GM19351 (cell line): ENCODE results near the gene EMID1.
"Not testable (repeated sequence)": the region's sequence is repeated elsewhere in the genome, so short reads cannot be mapped to it uniquely, and the experiment has no call there.

Experiments used
- ATAC-seq: cut with Tn5 transposase; IDR thresholded peaks from one replicate; pipeline ENCODE4 v1.9.1; 2021; ENCODE audit warnings: mild to moderate bottlenecking, moderate library complexity; ENCODE audit not compliant: unreplicated experiment

Gene EMID1

DNA sequence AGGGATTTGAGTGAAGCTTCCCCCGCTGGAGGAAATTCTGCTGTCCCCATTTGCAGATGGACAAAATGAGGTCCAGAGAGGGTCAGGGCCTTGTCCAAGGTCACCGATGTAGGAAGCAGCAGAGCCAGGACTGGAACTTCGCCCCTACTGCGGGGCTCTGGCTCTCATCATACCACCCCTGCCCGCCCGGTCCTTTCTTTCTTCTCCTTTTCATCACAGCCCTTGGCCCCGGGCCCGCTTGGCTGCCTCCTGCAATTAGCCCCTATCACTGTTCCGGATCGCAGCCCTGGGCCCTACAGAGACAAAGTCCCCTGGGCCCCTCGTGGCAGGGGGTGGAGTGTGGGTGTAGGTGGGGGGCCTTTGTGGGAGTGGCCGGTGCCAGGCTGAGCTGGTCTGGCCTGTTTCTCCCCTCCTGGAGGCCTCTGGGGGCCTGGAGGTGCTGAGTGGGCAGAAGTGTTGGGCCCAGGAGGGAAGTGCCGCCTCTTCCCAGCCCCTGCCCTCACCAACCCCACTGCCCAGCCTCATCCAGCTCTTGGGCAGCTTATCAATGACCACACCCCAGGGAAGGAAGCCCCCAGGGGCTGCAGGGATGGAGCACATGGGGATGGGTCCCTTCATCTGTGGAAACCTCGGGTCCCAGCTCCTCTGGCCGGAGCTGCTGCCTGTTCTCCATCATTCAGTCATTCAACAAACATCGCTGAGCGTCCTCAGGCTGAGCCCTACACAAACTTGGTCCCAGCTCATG, 3.4 kb downstream of the EMID1 start:
- ATAC-seq, result no peak

DNA sequence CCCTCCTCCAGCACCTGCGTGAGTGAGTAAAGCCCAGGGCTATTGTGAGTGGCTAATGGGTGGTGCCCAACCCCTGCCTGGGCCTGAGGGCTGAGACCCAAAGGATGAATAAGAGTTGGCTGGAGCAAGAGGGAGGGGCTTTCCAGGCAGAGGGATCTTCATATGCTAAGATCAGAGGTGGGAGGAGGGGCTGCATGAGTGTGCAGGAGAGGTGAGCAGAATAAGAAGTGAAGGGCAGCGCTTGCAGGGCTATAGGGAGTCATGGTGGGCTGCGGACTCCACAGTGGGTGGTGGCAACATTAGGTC, 3.9 kb downstream of the EMID1 start:
- ATAC-seq, result no peak

DNA sequence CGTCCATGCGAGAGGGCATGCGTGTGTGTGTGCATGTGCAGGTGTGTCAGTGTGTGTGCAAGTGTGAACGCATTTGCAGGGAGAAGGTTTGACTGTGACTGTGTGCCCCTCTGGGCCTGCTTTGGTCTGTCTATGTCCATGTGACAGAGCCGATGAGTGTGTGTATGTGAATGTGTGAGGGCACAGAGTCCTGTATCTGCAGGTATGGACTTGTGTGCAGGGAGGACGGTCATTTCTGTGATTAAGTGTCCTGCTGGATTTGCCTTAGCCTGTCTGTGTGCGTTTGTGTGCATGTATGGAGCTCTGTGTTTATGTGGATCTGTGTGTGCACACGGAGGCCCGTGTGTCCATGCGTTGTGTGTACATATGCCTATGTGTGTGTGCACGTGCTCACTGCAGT, 5.4 kb downstream of the EMID1 start:
- no peak for ATAC-seq

DNA sequence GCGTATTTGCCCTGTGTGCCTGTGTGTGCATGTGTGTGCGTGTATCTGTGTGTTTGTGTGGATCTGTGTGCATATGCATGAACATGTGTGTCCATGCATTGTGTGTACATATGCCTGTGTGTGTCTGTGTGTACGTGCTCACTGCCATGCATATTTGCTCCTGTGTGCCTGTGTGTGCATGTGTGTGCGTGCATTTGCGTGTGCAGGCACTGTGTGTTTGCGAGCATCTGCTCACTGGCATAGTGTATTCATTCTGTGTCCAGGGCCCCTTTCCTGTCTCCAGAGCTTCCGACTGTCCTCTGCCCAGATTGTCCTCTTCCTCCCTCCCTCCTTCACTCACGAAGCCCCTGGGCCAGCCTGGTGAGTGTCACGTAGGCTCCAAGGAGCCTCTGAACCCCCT, 5.8 kb downstream of the EMID1 start:
- ATAC-seq, result no peak

DNA sequence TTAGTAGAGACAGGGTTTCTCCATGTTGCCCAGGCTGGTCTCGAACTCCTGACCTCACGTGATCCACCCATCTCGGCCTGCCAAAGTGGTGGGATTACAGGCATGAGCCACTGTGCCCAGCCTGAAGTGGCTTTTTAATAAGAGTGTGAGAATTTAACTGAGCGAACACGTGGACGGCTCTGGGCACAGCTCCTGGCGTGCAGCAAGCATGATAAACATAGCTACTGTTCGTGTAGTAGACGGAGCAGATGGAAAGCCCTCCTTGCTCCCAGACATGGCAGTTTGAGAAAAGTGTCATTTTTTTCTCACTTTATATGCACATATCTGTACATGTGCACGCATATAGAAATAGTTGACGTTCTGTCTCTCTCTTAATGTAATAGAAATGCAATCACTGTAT, 7.0 kb downstream of the EMID1 start:
- ATAC-seq, result no peak

DNA sequence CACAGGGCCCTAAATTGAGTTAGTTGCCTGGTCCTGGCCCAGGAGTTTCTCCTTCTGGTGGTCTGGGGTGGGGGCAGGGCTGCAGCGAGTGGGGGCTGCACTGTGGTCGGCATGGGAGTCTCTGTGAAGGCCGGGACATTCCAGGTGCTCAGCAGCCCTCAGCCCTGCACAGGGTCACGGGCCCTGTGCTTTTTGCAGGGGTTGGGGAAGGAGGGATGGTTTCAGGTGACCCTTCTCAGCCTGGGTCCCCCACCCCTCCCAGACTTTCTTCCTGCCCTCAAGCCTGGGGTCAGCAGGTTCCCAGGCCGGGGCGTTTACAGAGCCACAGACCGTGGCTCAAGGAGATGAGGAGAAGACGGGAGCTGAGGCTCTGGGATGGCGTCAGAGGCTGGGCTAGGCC, 7.8 kb downstream of the EMID1 start:
- no peak for ATAC-seq

DNA sequence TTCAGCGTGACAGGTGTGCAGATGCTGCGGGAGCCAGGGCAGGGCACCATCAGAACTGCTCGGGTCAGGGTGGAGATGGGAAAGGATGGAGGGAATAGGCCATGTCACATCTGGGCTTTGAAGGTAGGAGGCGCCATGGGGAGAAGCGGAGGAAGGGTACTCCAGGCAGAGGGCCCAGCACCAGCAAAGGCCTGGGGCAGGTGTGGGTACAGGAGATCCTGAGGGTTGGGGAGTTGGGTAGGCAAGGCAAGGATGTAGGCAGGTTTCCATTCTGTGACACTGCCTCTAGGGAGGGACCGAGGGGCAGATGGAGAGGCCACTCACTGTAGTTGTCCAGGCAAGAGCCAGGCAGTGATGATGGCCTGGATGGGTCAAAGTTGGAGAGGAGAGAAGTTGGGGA, 8.5 kb downstream of the EMID1 start:
- no peak for ATAC-seq

DNA sequence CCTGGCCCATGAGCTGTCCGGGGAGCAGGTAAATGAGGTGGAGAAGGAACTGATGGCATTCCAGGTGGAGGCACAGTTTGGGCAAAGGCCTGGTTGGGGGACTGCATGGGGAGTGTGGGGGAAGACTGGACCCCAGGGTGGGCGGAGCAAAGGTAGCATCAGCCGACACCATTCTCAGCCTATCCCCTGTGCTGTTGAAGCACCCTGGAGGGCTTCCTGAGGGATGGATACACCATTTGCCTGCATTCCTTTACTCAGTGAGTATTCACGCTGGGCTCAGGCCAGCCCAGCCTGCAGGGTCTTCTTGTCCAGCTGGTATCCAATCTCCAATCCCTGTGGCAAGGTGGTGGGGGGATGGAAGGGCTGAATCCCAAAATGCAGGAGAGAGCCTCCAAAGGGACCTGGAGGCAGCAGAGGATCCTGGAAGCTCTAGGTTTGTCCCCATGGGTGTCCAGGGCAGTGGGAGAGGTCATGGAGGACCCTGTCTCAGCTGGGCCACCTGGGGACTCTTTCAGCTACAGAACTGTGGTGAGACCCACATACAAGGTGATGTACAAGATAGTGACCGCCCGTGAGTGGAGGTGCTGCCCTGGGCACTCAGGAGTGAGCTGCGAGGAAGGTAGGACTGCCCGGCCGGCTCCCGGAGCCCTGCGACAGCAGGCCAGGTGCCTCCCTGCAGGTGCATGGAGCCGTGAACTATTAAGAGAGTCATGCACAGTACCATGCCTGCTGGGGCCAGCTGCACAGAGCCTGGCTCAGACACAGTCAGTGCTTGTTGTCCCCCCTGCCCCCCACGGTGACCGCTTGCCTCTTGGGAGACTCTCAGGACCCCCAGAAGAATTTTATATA, 9.5 kb downstream of the EMID1 start:
- ATAC-seq, result no peak

DNA sequence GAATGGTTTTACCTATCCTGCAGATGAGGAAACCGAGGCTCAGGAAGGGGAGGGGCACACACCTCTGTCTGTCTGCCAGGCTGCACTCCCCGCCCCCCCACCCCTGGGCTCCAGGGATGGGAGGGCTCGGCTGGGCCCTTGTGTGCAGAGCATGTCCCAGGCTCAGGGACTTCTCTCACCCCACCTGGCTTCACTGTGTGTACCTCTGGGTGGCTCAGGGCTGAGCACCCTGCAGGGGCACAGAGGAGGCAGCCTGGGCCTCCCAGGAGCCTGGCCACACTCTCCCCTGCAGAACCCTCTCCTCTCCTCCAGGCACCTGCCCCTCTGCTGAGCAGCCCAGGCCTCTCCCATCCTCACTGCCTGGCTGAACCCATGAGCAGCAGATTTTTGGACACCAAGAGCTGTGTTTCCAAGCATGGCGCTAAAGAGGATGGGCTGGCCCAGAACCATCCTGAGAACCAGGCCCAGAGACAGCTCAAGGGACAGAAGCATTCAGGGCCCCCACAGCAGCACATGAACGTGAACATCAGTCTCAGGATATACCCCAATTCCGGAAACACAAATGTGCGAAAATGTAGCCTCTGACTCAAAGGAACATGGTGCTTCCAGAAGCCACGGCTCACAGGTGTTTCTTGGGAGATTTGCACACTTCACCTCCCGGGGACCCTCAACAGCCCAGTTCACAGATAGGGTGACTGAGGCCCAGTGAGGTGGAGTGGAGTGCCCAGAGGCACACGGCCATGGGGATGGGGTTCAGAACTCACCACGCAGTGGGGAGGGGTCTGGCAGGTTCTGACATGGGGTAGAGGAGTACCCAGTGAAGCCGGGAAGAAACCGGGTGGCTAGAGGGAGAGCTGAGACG, 10.5 kb downstream of the EMID1 start:
- ATAC-seq, result no peak

DNA sequence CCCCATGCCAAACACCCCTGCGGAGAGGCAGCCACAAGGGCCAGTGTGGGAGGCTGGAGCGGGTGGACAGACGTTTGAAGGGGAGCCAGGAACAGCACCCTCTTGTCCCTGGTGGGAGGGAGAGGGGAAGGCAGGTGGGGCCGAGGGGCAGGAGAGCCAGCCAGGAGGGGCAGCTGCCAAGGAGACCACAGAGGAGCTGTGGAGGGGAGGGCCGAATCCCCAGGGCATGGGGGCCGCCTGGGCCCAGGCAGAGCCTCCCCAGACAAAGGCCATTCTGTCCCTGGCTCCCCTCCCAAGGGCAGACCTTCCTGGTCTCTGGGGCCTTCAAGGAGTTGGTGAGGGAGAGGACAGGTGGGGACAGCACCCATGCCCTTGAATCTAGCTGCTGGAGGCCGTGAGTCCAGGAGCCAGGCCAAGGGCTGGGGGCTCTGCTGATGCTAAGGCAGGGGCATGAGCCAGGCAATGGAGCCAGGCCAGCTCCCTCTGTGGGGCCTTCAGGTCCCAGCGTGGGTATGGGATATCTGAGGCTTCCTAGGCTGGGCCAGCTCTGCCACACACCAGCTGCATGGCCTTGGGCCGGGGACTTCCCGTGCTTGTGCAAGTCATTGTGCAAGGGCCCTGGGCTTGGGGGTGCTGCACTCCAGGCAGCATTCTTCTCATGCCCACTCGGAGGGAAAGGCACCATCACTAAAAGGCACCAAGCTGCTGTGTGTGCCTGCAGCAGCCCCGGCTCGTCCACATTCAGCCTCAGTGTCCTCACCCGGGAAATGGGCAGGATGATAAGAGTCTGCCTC, 11.4 kb downstream of the EMID1 start:
- no peak for ATAC-seq

DNA sequence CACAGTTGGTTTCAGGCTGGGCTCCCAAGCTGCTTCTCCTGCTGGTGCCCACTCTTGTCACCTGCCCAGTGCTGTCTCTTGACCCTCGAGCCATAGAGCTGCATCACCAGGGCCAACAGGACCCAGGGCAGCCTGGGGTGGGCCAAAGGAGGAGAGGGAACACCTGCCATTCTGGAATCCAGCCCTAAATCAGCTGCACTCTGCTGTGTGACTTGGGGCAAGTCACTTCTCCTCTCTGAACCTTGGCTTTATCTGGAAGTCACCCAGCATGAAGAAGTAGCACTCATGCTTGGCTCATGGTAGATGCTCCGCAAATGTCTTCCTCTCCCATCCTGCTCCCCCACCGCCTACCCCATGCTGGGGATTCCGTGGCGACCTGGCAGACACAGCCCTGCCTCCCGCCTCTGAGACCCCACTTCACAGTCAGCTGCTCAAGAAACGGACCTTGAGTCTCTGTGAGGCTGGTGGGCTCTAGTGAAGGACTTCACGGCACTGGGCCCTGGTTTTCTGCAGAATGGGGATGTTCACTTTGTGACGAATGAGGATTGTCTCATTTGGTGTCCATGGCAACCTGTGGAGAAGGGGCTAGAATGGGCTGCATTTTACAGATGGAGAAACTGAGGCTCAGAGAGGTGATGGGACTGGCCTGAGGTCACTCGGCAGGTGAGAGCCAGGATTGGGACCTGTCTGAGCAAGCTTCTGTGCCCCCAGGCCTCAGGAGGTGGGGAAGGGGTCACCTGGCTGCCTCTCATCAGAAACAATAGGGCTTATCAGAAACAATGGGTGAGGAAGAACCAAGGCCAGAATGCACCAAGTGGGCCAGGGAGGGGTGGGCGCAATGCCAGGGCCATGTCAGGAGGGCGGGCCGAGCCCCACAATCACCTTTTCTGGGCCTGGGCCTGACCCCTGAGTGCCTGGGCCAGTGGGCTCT, 12.4 kb downstream of the EMID1 start:
- ATAC-seq, result no peak

DNA sequence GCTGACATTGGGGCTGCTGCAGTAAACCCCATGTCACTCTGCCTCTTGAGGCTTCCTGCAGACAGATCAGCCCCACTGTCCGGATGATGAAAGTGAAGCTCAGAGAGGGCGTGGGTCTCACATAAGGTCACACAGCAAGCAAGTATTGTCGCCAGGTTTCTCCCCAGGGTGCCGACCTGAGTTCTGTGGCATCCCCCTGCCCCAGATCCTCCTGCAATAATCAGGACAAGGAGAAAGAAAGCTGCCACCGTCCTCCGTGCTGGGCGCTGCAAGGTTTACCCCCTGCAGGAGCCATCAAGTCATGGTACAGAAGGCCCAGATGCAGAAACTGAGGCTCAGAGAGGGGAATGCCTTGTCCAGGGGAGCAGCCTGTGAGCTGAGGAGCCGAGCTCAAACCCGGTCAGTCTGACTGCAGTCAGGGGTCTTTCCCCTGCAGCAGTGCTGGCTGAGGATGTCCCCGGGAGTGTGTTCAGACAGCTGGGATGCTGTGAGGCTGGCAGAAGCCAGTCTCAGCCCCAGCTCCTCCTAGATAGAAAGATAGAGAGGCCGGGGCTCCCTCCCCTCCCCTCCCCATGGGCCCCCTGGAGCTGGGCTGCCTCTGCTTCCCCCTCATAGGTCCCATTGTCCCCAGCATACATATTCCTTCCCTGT, 13.2 kb downstream of the EMID1 start:
- ATAC-seq, result no peak

DNA sequence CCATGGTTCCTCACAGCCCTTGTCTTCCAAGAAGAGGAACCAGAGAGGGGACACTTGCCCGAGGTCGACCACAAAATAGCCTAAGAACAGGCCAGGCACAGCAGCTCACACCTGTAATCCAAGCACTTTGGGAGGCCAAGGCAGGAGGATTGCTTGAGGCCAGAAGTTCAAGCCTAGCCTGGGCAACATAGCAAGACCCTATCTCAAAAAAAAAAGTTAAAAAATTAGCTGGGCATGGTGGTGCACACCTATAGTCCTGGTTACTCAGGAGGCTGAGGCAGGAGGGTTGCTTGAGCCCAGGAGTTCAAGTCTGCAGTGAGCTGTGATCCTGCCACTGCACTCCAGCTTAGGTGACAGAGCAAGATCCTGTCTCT, 13.7 kb downstream of the EMID1 start:
- ATAC-seq, result not testable (repeated sequence)

DNA sequence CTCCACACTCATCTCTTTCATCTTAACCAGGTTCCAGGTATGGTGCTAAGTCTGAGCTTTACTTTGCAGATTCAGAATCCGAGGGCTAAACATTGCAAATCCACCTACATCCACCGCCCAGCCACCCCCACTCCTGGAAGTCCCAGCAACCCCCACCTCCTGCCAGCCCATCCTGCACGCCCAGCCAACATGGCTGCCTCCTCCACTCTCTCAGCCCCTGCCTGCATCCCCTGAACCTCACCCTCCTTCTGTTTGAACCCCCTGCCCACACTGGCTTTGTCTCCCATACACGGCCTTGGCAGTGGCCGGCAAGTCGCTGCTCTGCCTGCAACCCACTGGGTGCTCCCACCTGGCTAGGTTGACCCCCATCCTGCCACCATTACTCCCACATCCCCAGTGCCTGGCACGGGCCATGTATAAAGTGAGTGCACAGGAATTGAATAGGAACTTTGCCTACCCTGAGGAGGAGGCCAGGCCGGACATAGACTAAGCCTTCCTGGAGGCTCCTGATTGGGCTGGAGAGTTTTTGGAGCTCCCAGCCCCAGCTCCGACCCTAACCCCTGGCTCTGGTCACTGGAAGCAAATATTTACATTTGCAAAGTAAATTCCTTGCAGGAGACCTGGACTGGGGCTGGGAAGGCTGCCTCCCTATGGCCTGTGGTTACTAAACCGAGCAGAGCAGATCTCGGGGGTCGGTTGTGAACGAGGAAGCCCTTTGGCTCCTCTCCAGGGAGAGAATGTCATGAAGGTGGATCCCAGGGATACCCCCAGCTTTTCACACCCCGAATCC, 14.4 kb downstream of the EMID1 start:
- no peak for ATAC-seq

DNA sequence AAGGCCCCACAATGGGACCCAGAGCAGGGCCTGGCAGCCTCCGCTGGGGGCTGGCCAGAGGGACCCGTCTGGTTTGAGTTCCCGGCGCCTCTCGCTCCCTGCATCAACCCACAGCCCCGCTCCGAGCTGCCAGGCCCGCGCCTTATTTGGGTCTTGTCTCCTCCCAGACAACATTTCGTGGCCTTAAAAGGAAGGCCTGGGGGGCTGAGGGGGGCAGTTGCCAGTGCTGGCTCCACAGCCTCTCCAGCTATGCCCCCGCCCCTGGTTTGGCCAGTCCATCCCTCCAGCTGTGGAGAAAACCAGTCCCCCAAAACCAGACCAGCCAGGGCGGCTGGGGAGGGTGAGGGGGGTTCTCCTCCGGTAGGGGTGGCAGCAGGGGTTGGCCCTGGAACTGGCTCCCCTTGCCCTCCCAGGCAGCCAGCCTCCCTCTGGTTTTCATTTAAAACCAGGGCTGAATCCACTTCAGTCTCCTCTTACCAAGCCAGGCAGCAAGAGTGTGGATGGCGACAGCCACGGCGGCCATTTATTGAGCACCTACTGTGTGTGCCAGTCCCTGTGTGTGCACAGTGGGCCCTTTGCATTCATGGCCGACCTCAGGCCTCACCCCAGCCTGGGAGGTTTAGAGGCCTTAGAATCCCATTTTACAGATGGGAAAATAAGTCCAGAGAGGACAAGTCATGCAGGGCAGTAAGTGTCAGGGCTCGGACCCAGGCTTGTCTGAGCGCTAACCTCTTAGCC, 18.6 kb downstream of the EMID1 start:
- ATAC-seq, result no peak

DNA sequence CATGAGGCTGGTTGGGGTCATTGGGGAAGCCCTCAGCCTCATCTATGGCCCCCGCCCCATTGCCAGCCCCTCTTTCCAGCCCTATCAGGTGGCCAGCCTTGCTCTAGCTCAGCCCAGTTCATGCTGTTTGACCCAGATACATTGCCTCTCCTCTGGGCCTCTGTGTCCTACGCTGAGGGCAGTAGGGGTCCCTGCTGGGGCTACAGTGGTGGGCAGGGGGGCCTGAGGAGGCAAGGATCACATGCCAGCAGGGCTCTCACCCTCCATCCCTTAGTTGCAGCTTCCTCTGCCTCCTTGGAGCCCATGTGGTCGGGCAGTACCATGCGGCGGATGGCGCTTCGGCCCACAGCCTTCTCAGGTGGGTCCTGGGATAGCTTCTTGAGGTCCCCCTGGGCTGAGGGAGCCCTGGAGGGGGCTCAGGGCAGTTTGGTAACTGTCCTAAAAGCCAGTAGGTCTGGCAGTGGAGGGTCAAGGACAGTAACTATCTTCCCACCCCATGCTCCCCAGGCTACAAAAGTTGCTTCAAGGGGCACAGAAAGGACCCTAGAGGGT, 19.2 kb downstream of the EMID1 start:
- ATAC-seq, result no peak

DNA sequence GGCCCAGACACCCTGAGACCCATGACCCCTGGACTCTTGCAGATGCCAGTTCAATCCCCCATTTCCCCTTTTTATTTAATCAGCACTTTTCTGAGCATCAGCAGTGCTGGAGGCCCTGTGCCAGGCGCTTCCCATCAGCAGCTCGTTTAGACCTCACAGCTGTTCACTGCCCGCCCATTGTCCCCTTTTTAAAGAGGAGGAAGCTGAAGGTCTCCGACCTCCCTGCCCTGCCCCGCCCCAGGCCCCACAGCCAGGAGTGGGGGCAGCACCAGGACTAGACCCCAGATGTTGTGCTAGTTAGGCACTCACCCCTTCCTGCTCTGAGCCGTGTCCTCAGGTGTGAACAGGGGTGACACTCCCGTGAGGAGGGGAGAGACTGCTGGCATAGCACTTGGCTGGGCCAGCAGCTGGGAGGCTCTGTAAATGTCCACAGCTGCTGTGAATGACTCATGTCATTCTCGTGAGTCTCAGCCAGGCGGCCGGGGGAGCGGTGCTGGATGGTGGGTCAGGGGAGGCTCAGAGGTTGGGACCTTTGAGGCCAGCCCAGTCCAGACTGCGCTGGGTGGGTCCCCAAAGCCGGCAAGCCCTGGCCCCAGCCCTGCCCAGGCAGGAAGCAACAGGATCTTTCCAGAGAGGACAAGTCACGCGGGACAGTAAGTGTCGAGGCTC, 19.9 kb downstream of the EMID1 start:
- ATAC-seq, result no peak
